Hepatic stellate cell (primary cell): Measurements from ENCODE around the gene NFATC1.

Experiments used
- DNase-seq: peaks from one replicate; pipeline ENCODE4 v3.0.0; 2011; ENCODE audit warnings: low spot score

The NFATC1 gene

DNA sequence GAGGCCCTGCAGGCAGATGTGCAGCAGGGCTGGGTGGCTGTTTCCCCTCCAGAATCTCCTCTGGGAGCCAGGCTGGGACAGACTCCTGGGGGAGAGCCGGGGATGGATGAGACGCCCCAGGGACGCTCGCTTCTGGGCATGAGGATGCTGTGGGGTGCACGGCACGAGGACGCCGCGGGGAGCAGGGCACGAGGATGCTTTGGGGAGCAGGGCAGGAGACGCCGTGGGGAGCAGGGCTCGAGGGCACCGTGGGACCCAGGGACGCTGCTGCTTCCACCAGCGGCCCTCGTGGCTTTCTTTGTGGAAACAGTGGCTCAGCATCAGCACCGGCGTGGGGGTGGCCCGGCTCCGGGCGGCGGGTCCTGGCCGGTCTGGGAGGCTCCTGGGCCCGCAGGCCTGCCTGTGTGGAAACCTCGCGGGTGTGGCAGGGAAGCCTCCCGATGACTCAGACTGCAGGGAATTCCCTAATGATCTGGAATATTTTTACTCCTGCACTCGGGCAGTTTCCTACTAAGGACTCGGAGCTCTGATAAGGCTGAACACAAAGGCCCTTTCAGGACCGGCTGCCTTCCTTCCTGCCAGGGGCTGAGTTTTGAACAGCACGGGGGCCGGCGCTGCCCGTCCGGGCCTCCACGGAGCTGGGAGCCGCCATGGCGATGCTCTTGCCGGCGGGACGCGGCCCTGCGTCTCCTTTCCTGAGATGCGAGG is 62.6 kb downstream of the NFATC1 start:
- DNase-seq, result peak; percentile 95

DNA sequence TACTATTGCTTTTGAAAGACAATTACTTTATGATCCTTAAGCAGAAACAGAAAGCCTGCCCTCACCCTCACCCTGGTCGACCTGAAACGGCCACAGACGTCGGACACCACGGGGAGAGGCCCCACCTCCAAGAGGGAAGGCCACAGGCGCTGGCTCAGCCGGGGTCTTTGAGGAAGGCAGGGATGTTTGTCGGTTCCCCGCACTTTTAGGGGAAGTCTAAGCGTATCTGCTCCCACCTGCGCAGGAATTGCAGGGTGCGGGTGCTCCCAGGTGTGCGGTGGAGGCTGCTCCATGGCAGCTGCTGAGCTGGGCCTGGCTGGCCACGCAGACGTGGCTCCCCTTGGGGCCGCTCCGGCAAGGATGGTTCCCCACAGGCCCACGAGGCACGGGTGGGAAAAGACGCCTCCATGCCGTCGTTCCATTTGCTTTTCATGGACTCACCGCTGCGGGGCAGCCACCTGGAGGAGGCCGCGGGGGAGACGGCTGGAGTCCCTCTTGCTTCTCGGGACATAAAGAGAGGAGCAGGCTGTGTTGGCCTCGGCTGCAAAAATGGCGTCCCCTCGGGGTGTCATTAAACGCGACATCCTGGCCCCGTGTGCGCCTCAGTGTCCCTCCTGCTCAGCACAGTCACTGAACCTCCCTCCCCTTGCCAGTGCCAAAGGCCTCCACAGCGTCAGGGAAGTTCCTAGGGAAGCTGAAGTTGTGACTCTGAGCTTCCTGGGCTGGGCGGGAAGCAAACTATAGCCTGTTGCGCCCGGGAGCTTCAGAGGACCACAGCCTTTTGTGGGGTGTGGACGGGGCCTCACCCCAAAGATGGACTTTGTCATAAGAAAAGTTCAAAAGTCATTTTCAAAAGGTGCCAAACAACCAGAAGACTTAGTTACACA is 63.4 kb downstream of the NFATC1 start:
- no peak for DNase-seq

DNA sequence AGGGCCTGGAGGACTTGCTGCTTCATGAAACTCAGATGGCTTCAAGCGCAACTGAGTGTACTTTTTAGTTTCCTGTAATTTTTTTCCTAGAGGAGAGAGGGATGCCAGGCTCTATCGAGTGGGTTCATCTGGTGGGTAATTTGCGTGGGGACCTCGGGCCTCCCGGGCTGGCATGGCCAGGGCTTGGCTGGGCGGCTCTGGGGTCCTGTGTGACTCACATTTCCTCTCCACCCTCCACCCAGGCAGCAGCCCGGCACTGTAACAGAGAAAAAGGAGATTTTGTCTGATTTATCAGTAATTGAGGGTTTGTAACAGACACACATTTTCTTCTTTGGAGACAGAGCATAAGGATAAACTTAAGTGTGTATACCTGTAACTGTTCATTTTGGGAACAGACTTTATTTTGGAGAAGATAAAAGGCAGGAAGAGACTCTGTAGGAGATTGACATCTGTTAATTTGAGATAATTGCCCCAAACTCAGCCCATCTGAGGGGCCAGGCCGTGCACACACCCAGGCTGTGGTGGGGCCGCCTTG is 64.3 kb downstream of the NFATC1 start:
- DNase-seq, result no peak

DNA sequence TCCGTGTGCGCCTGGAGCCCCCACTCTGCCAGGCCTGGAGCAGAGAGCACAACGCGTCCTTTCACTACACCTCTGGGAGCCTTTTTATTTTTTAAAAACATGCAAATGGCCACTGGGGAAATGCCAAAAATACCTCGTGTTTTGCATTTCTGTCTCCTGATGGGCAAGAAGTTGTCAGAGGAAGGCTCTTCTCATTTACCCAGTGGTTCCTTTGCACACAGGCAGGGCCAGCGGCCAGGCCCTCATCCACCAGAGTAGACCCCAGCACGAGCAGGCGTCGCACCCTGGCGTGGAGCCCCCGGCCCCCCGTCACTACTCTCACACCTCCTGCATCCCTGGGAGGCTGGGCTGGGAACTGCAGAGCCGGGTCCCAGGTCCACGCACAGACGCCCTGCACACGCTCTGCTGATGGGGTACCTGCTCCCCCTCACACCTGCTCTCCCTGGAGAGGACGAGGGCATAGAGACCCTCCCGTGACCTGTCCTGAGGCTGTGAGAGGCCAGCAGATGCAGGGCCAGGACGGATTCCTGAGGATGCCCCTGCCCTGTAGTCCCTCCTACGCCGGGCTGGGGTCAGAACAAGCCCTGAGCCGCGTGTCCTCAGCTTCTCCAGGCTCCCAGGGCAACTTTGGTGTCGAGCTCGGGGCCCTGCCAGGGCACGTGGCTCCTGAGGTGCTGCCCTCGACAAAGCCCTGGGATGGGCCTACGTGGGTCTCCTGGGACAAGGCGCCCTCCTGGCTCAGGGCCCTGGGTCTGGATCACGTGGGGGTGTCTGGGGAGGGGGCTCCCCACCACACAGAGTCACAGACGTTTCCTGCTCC is 65.0 kb downstream of the NFATC1 start:
- no peak for DNase-seq

DNA sequence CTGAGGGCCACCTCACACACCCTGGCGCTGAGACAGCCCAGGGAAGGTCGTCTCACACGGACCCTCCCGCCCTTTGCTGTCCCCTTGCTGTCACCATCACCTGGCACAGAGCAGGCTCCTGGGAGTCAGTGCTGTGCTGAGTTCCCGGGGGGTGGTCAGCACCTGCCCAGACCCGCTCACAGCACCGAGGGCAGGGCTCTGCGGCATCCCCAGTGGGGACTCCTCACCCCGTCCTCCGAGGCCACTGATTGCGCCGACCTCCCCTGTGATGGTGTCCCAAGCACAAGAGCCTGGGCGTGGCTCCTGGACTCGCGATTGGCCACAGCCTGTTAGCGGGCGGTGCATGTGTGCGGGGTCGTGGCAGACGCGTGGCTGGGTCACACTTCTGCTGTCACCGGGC is 65.9 kb downstream of the NFATC1 start:
- no peak for DNase-seq

DNA sequence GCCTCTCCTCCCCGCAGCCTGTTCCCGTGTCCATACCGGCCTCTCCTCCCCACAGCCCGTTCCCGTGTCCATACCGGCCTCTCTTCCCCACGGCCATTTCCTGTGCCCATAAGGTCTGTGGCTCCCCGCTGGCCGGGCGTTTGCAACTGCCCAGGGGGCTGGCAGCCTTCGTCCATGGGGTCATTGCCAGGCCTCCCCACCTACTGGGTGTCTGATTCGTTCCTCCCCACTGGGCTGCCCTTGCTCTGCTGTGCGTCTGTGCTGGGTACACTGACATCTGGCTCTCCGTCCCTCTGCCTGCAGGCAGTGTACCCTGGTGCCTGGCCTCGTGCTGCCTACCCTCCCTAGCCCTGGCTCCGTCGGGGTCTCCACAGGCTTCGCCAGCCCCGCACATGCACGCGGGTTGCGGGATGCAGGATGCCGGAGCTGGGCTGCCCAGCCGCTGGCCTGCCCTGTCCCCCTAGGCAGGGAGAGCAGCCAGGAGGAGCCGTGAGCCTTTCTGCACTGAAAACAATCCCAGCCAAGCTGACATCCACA is 67.8 kb downstream of the NFATC1 start:
- DNase-seq, result no peak

DNA sequence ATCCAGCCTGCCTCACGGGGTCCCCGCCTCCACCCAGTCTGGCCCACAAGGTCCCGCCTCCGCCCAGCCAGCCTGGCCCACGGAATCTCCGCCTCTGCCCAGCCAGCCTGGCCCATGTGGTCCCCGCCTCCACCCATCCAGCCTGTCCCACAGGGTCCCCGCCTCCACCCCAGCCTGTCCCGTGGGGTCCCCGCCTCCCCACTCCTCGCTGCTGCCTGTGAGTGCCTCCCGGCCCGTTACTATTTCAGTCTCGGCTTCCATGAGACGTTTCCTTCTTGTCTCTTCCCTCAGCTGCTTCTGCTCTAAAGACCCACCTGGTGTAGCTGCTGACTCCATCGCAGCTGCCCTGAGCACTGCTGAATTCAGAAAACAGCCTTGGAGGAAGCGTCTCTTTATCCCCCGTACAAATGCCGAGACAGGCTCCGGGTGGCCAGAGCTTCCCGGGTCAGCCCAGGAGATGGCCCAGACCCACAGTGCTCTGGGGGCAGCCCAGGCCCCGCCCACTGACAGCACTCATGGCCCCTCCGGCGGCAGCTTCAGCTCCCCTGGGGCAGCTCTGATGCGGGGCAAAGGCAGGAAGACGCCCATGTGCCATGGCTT is 69.8 kb downstream of the NFATC1 start:
- no peak for DNase-seq

DNA sequence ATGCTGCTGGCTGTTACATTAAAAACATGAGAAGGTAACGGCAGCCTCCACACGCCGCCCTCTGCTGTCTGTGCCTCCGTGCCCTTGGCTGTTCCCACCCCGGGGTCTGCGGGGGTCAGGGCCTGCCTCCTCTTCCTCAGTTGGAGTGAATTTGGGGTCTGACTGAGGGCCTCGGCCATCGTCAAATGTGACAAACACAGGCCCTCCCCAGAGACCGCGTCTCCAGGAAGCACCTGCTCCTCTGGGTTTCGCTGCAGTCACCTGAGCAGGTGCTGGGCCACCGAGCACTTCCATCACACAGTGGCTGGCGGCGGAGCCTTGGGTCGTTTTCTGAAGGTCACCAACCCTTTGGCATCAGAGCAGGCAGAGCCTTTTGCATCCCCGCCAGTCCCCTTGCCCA is 70.9 kb downstream of the NFATC1 start:
- DNase-seq, result no peak

DNA sequence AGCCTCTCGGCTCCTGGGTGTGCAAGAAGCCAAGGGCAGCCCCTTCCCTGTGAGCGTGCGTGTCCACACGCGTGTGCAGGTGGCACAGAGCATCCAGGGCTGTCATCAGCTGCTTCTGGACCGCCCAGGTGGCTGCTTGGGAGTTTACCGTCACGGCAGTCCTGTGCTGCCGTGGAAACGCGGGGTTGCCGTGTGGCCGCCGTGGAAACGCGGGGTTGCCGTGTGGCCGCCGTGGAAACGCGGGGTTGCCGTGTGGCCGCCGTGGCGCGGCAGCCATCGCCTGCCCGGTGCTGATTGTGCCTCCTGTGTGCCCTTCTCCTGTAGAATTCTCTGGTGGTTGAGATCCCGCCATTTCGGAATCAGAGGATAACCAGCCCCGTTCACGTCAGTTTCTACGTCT is 71.4 kb downstream of the NFATC1 start:
- no peak for DNase-seq

DNA sequence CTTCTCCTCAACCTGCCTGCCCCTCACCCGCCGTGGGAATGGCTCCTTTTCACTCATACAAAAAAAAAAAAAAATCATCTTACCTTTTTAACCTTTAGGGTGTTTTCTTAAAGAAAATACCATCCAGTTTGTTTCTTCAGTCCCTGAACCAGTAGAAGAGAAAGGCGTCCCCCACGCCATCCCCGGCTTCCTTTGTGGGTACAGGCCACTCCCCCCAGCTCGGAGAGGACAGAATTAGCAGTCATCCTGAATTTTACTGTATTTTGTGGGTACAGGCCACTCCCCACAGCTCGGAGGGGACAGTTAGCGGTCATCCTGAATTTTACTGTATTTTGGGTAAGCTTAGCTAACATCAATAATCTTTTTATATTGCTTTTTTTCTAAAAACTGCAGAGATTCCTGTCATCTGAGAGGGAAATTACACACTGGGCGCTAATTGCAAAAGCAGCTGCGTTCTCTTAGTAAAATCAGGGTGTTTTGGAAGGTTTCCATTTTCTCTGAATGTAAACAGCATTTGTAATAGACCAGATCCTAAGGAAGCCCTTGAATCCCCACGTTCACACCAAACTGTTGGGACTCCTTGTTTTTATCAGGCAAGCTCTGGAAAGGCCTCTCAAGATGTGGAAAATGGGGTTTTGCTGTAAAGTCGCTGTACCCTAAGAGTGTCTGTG is 72.5 kb downstream of the NFATC1 start:
- no peak for DNase-seq

DNA sequence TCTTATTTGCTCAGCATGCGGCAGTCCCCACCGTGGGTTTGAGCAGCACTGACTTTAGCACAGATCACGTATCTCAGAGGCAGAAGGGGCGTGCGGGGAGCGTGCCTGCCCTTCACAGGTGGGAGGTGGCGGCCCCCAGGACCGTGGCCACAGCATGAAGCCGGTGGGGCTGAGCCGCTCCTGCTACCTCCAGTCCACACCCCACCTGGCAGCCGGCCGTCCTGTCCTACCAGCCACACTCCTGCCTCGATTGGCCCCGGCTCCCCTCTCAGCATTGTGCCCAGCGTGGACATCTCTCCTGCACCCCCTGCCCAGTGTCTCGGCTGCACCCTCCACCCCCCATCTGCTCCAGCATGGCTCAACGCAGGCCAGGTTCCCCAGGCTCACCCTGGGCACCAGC is 73.6 kb downstream of the NFATC1 start:
- no peak for DNase-seq

DNA sequence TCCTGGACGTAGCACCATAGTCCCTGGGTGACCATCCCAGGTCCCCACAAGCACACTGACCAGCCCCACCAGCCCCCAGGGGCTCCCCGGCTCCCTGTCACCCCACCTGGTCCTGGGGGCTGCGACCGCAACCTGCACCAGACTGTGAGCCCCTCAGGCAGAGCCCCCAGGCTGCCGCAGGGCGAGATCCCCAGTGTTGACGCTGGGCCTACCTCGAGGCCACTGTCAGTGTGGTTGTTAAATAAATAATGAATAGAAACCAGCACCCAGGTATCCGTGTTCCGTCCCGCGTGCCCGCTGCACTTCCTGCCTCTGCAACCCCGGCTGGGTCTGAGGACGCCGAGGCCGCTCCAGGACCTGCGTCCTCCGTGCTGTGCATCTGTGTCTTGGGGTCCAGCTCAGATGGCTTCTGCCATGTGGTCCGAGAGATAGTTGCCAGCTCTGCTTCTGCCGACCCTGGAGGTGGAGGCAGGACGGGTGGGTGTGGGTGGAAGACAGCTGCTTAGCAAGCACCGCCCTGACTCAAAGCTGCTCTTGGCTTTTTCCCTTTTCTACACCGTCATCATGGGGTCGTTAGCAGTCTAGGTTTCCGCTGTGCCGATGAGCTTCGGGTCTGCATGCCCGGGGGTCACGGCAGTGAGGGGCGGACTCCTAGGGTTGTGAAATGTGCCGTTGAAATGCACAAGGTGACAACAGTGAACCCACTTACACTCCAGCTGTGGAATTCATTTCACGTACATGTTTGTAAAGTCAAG is 74.2 kb downstream of the NFATC1 start:
- DNase-seq, result no peak

DNA sequence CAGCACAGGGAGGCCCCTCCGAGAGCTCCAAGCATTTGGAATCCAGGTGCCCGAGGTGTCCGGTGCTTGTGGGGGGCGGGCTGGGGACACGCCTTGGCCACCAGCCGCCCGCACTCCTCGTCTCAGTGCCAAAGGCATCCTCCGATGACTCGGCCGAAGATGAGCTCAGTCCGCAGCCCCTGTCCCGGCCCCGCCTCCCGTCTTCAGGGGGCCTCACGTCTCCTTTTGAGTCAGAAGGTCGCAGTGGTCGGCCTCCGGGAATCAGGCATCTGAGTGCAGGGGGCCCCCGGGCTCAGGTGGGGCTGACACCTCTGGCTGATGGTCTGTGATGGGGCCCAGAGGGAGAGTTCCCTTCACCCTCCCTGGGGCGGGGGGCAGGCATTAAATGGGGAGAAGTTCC is 74.8 kb downstream of the NFATC1 start:
- DNase-seq, result no peak

DNA sequence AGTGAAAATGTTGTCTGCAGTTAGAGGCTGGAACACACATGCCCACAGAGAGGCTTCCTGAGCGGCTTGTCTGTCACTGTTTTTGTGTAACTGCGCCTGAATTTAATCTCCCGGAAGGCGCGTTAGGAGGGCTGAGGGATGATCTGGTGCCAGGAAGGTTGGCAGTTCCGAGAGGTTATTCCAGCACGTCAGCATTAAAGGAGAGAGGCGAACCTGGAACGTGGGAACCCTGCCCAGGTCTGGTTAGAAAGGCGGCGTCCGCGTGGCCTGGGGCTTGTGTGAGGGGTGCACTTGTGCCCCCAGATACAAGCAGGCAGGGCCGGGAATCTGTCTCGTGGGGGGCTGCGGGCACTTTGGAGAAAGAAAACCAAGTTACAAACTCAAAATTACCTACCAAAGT is 75.3 kb downstream of the NFATC1 start:
- DNase-seq, result no peak

DNA sequence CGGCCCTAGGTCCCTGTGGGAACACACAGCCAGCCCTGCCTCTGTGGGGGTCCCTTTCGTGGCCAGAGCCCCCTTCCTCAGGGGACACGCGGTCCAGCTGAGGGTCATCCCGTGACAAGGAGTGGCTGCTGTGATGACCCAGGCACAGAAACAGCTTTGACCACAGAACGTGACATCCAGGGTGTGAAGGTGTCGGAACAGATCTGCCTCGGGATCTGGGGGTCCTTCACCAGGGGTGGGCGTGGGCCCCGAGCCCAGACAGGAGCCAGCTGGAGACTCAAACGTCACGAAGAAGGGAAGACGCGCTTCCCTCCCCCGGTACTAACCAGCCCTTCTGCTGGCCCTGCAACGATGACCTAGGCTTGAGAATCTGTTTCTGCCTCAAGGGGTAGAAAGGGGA is 75.9 kb downstream of the NFATC1 start:
- no peak for DNase-seq

DNA sequence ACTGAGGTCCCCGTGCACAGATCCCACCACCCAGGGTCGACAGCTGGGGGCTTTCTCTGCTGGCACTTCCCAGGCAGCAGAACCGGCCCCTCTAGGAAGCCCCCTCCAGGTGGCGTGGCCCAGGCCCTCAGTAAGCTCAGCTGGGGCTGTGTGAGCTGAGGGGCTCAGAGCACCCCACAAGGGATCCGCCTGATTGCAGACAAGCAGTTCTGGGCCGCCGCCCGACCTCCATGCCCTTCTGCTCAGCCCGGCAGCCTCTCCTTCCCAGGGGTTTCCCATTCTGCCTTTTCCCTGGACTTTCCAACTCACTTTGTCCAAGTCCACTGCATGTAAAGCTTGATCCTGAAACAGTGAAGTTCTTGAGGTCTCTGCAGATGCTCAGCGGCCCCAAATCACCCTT is 76.4 kb downstream of the NFATC1 start:
- no peak for DNase-seq

DNA sequence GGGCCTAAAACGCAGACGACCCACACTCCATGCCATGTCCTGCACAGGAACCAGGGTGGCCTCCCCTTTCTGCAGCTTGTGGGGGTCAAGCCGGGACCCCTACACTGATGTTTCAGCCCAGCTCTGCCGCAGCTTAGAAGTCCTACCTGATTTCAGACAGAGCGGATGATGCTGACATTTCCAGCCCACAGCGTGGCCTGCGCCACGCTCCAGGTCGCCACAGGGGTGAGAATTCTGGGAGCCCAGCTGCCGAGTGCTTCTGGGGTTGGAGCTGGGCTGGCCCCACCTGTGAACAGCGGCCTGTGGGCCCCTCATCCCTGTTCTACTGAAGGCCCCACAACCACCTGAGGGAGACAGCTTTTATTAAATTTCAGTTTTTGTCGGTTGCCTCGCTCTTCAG is 77.2 kb downstream of the NFATC1 start:
- no peak for DNase-seq

DNA sequence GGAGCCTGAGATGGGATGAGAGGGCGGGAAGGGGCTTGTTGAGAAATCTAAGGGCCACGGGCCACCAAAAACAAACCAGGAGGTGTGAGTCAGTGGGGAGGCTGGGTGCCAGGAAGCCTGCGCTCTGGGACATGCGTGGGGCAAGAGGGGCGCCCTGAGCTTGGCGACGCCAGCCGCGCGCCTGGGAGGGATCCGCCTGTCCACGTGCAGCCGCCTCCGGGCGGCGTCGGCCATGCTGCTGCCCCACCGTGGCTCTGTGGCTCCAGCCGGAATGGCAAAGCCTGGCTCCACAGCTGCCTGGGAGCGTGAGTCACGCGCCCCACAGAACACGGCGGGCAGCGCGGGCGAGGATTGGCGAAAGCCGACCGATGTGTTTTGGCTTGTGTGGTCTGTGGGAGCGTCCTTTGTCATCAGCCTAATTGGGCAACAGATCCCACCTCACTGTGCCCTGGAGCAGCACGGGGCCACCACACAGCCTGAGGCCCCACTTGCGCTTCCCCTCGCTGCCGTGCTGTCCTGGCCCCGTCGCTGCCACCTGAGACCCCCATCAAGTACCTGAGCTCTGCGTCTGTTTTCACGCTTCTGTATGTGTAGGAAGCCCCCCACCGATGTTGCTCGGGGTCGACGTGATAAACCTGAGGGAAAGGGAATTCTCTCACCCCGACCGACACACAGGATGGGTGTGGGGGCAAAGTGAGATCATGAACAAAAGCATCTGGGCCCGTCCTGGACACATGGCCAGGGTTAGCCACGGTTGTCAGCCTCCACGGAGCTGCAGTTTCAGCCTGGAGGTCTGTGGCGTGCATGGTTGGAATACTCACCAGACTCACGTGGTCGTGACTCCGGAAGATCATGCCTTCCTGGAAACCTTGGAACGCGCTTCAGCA is 80.5 kb downstream of the NFATC1 start:
- no peak for DNase-seq

DNA sequence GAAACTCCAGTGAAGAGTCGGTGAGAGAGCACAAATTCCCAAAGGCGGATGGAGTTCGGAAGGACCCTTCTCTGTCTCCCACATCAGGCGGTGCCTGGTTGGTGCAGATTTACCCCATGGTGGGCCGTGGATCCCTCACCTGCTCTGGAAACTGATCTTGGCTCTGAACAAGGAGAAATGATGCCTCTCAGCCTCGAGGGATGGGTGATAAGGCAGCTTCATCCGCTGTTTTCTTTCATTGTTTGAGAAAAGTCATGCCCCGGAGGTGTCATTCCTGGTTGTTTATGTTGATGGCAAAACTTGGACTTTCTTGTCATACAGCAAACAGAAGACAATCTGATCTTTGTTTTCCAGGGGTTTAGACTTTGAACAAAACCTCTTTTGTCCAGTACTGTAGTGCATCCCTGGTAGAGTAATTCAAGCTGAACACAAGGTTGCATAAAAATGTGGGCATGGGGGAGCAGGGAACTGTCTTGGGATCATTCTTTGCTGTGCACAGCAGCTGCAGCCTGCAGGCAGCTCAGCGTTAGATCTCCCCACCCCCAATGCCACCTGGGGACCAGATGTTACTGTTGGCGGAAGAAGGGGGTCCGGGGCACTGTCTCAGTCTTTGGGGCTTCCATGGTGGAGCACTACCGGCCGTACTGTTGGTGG is 81.3 kb downstream of the NFATC1 start:
- DNase-seq, result no peak
